H1 (cell line): ENCODE measurements around the gene EEPD1. TPM values are rescaled to one million over a fixed set of nuclear protein-coding genes. Genes with fewer than 3 reads are reported as not detected.

Experiments used
- BCL11A ChIP-seq, 2 experiments: IDR thresholded peaks; one replicate each; pipeline ENCODE4 v1.6.1; 2011; ENCODE audit warnings: low read depth in 2 of 2, low read length in 2 of 2, mild to moderate bottlenecking in 2 of 2
- E2F6 ChIP-seq: IDR thresholded peaks from 2 replicates; pipeline ENCODE4 v1.6.1; 2012; ENCODE audit warnings: inconsistent platforms
- polyA plus RNA-seq, 7 experiments: library from polyadenylated mRNA; depleted of rRNA in 3 of 7; stranded (reverse) in 5 of 7; unstranded in 2 of 7; fragments of >200 nt in 5 of 7; fragments of 200-250 nt in 2 of 7; gene quantifications; 1 replicate in 5 of 7; 2 replicates in 1 of 7; 4 replicates in 1 of 7; pipeline versions ENCODE4 v1.2.1 to v1.2.3, GENCODE V29; 2011 to 2013; ENCODE audit warnings: missing spikeins in 2 of 7, mixed read lengths in 2 of 7
- total RNA-seq: library from RNA; stranded (reverse); fragmentation: NEBNext Ultra II Directional; extraction: Animal tissue kit (Norgen Biotek cat#: 25700); gene quantifications from 2 replicates; pipeline ENCODE4 v1.2.1, GENCODE V29; 2021

The EEPD1 gene
- total and polyA plus RNA-seq, 2 of the 8 experiments (the other 6 are each of a cell fraction or from before 2014, with no cell fraction given) = 3.1 to 7.8 TPM

- no peak for TF ChIP-seq E2F6
- no peak for TF ChIP-seq BCL11A (IDR thresholded peaks at IDR 0.05; ENCODE audit: low read depth in 2 of 2, low read length in 2 of 2)
These were observed 32.7 kb downstream of the EEPD1 start (continued) for GRCh38 chr7:36185756-36186155.
